Mesenchymal stem cell (in vitro differentiated cells and primary cell): ENCODE data around the gene LMO3.

ENCODE experiments used
- DNase-seq: peaks from one replicate; pipeline ENCODE4 v3.0.0-alpha.2; 2013
- H2AFZ ChIP-seq: one replicate; pipeline ENCODE4 v1.6.1; 2013; ENCODE audit warnings: low read depth, mild to moderate bottlenecking, control low read depth, inconsistent platforms, low read length, moderate library complexity
- H2AK5ac ChIP-seq: 2 replicates; pipeline ENCODE4 v1.6.1; 2013; ENCODE audit warnings: low read length, moderate library complexity, mild to moderate bottlenecking, inconsistent platforms; ENCODE audit not compliant: severe bottlenecking
- H2BK120ac ChIP-seq: one replicate; pipeline ENCODE4 v1.6.1; 2013; ENCODE audit warnings: low read depth, mild to moderate bottlenecking, inconsistent platforms, low read length, moderate library complexity
- H2BK12ac ChIP-seq, 2 experiments: one replicate each; pipeline ENCODE4 v1.6.1; 2013; ENCODE audit warnings: inconsistent platforms in 2 of 2, low read length in 2 of 2, mild to moderate bottlenecking in 2 of 2, moderate library complexity in 2 of 2, control low read depth in 1 of 2
- H2BK15ac ChIP-seq: one replicate; pipeline ENCODE4 v1.6.1; 2013; ENCODE audit warnings: mild to moderate bottlenecking, low read depth, inconsistent platforms; ENCODE audit not compliant: poor library complexity, severe bottlenecking
- H2BK5ac ChIP-seq: 2 replicates; pipeline ENCODE4 v1.6.1; 2013; ENCODE audit warnings: low read depth, mild to moderate bottlenecking, low read length, control low read depth, inconsistent platforms; ENCODE audit not compliant: poor library complexity, severe bottlenecking
- H3K14ac ChIP-seq, 2 experiments: one replicate each; pipeline ENCODE4 v1.6.1; 2013; ENCODE audit warnings: inconsistent platforms in 2 of 2, low read length in 2 of 2, control low read depth in 1 of 2, mild to moderate bottlenecking in 1 of 2, moderate library complexity in 1 of 2
- H3K18ac ChIP-seq, 2 experiments: one replicate each; pipeline ENCODE4 v1.6.1; 2013; ENCODE audit warnings: inconsistent platforms in 2 of 2, low read length in 2 of 2, control low read depth in 1 of 2, low read depth in 1 of 2, mild to moderate bottlenecking in 1 of 2
- H3K23ac ChIP-seq, 2 experiments: one replicate each; pipeline ENCODE4 v1.6.1; 2013; ENCODE audit warnings: inconsistent platforms in 2 of 2, low read length in 2 of 2, mild to moderate bottlenecking in 2 of 2, moderate library complexity in 2 of 2, control low read depth in 1 of 2
- H3K27ac ChIP-seq: 2 replicates; pipeline ENCODE4 v1.5.1; 2013; ENCODE audit warnings: mild to moderate bottlenecking, moderate library complexity, low read length, control low read depth, inconsistent platforms; ENCODE audit not compliant: poor library complexity, severe bottlenecking
- H3K27me3 ChIP-seq, 2 experiments: 2 replicates each; pipeline versions ENCODE4 v1.6.1 to v1.7.0; 2013; ENCODE audit warnings: low read length in 2 of 2, mild to moderate bottlenecking in 2 of 2, moderate library complexity in 2 of 2, control low read depth in 1 of 2, inconsistent platforms in 1 of 2; ENCODE audit not compliant: control insufficient read depth in 1 of 2, insufficient read depth in 1 of 2
- H3K36me3 ChIP-seq, 2 experiments: 2 replicates each; pipeline versions ENCODE4 v1.6.1 to v1.7.0; 2013; ENCODE audit warnings: low read length in 2 of 2, control low read depth in 1 of 2, inconsistent platforms in 1 of 2, low read depth in 1 of 2, mild to moderate bottlenecking in 1 of 2; ENCODE audit not compliant: insufficient read depth in 2 of 2, control insufficient read depth in 1 of 2
- H3K4ac ChIP-seq, 2 experiments: one replicate each; pipeline ENCODE4 v1.6.1; 2013; ENCODE audit warnings: inconsistent platforms in 2 of 2, low read length in 2 of 2, mild to moderate bottlenecking in 2 of 2, moderate library complexity in 2 of 2, control low read depth in 1 of 2, low read depth in 1 of 2
- H3K4me1 ChIP-seq: 2 replicates; pipeline ENCODE4 v1.6.1; 2013; ENCODE audit warnings: low read depth, low read length, control low read depth; ENCODE audit not compliant: control insufficient read depth, insufficient read depth
- H3K4me2 ChIP-seq: 2 replicates; pipeline ENCODE4 v1.6.1; 2013; ENCODE audit warnings: low read length, mild to moderate bottlenecking, inconsistent platforms; ENCODE audit not compliant: poor library complexity, severe bottlenecking
- H3K4me3 ChIP-seq, 2 experiments: 2 replicates each; pipeline versions ENCODE4 v1.5.1 to v1.7.0; 2013; ENCODE audit warnings: low read length in 2 of 2, mild to moderate bottlenecking in 2 of 2, control low read depth in 1 of 2, low read depth in 1 of 2; ENCODE audit not compliant: insufficient read depth in 1 of 2
- H3K79me1 ChIP-seq: replicated peaks from 2 replicates; pipeline ENCODE4 v1.6.1; 2013; ENCODE audit warnings: mild to moderate bottlenecking, control low read depth, low read length, inconsistent platforms; ENCODE audit not compliant: poor library complexity, severe bottlenecking
- H3K9ac ChIP-seq: 2 replicates; pipeline ENCODE4 v1.7.0; 2013; ENCODE audit warnings: mild to moderate bottlenecking, low read length, moderate library complexity
- H3K9me3 ChIP-seq: 2 replicates; pipeline ENCODE4 v1.7.0; 2013; ENCODE audit warnings: mild to moderate bottlenecking, low read length; ENCODE audit not compliant: control insufficient read depth
- H4K8ac ChIP-seq: one replicate; pipeline ENCODE4 v1.6.1; 2013; ENCODE audit warnings: inconsistent platforms, mild to moderate bottlenecking, low read length, moderate library complexity
- H4K91ac ChIP-seq: one replicate; pipeline ENCODE4 v1.6.1; 2013; ENCODE audit warnings: mild to moderate bottlenecking, low read length, inconsistent platforms
- WGBS: methylation state at CpG from one replicate; pipeline ENCODE4 v1.1.7; 2013; ENCODE audit warnings: mixed read lengths; 5-methylcytosine and 5-hydroxymethylcytosine counted together

Gene LMO3

DNA sequence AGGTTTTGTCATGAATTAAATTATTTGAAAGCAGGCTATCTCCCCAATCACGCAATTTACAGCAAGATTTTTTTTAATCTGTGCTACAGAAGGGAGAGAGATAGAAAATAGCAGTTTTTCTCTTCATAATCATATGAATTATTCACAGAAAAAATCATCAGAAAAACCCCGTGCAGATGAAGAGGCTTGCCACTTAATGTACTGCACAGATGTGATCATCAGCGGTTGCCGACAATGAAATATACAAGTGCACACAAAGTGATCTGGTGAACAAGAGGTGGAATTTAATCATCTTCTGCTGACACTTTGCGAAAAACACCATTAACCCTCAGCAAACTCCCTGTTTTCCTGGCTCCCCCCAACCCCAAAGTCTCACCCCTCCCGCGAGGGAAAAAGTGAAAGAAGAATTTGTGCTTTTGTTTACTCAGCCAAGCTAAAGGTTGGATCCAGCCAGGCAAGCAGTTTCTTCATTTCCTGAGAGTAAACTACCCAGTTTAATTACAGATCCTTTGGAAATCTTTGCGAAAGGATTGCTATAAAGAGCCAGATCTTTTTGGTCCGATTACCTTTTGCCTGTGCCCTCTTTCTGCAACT is 3.1 kb upstream of the LMO3 start:
- H3K9ac ChIP-seq, result peak overlapping the region; percentile 63
- no peak for DNase-seq
- no peaks in the 10 kb centered on the region for H3K36me3 ChIP-seq
- no peak overlapping the region for H2AFZ ChIP-seq
- H2BK15ac ChIP-seq, result no peak overlapping the region
- H2BK12ac ChIP-seq, result no peak overlapping the region
- H3K4me1 ChIP-seq, result peaks cover 5% of the 10 kb centered on the region
- no peaks in the 10 kb centered on the region for H3K79me1 ChIP-seq
- H2BK5ac ChIP-seq, result no peak overlapping the region
- H3K4me2 ChIP-seq, result peak overlapping the region; percentile 71
- H4K8ac ChIP-seq, result no peak overlapping the region
- H4K91ac ChIP-seq, result no peak overlapping the region
- H2AK5ac ChIP-seq, result no peak overlapping the region
- H3K18ac ChIP-seq, result no peak overlapping the region
- no peak overlapping the region for H3K27ac ChIP-seq
- H3K14ac ChIP-seq, result no peak overlapping the region
- peaks cover 0 to 9% of the 10 kb centered on the region in 2 experiments for H3K27me3 ChIP-seq
- no peak overlapping the region for H3K4ac ChIP-seq
- H2BK120ac ChIP-seq, result no peak overlapping the region
- H3K4me3 ChIP-seq, result peak overlapping the region in 1 of 2 experiments; percentile 73
- no peaks in the 10 kb centered on the region for H3K9me3 ChIP-seq
- 18% methylated on average over 8 of the region's 9 CpGs for WGBS
- no peak overlapping the region for H3K23ac ChIP-seq

DNA sequence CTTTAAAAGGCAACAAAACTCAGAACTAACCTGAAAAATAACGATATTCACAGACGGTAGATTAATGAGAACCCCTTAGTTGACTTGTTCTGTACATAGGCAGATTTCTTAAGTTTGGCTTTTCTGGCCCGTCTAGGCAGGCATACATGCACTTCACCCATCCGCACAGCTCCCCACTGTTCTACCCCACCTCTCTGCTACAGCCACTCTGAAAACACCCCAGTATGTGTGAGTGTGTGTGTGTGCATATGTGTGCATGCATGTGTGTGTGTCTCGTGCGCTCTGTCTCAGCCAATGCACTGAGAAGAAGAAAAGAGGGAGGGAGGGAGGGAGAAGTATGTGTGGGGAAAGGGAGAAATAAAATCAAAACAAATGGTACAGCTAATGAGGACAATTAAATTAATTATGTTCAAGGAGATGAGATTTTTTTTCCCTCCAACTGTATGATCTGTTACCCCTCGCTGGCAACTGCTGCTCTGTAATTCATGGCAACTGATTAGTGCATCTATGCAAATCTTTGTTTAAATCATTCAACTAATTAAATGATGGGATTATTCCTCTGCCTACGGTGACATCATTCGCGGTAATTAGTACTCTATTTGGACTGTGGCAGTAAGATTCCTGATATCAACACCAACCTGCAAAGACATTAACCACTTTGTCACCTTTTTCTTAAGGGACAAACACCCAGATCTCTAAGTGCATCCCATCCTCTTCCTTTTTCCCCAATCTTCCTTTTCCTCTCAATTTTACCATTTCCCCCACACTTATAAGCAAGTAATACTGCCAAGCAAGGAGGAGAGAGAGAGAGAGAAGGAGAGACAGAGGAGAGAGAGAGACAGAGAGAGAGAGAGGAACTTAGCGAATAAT is 2.2 kb upstream of the LMO3 start:
- Histone ChIP-seq H3K79me1 (no peaks in the 10 kb centered on the region), H2BK12ac (no peak overlapping the region), H3K18ac (no peak overlapping the region), H3K4me3 (no peak overlapping the region), H2AK5ac (no peak overlapping the region), H2BK120ac (no peak overlapping the region), H3K4me1 (peaks cover 5% of the 10 kb centered on the region), H3K4me2 (no peak overlapping the region), H2AFZ (no peak overlapping the region), H4K91ac (no peak overlapping the region), H3K23ac (no peak overlapping the region), H3K4ac (no peak overlapping the region), H3K9me3 (no peaks in the 10 kb centered on the region), H3K36me3 (no peaks in the 10 kb centered on the region), H3K9ac (peak overlapping the region; percentile 63), H3K14ac (no peak overlapping the region), H4K8ac (no peak overlapping the region), H3K27me3 (peaks cover 0 to 11% of the 10 kb centered on the region in 2 experiments), H2BK15ac (no peak overlapping the region), H3K27ac (no peak overlapping the region), H2BK5ac (no peak overlapping the region)
- WGBS, result 52% methylated on average over 7 of the region's 11 CpGs
- DNase-seq, result no peak

DNA sequence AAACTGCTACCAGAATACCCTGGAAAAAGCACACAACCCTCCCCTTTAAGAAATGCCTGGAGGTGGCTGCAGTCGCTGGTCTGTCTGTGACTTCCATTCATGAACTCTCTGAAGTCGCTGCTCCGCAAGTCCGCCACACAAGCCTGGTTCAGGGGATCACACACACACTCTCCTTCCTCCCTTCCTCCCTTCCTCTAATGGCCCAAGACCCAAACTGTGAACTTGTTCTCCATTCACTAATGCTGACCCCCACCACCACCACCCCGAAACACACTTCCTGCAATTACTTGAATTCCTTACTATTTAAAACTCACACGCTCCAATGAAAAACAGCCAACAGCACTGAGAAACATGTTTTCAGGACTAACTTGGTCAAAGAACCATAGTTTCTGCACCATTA is 1.0 kb upstream of the LMO3 start:
- no peaks in the 10 kb centered on the region for H3K9me3 ChIP-seq
- H3K36me3 ChIP-seq, result no peaks in the 10 kb centered on the region
- 24% methylated on average over 6 of the region's 6 CpGs for WGBS
- no peak overlapping the region for H2BK15ac ChIP-seq
- DNase-seq, result no peak
- H3K4ac ChIP-seq, result no peak overlapping the region
- no peak overlapping the region for H4K91ac ChIP-seq
- no peak overlapping the region for H3K23ac ChIP-seq
- peaks cover 5% of the 10 kb centered on the region for H3K4me1 ChIP-seq
- H3K79me1 ChIP-seq, result no peaks in the 10 kb centered on the region
- no peak overlapping the region for H3K14ac ChIP-seq
- H4K8ac ChIP-seq, result no peak overlapping the region
- peak overlapping the region; percentile 83 for H3K4me2 ChIP-seq
- peaks cover 0 to 11% of the 10 kb centered on the region in 2 experiments for H3K27me3 ChIP-seq
- no peak overlapping the region for H2BK12ac ChIP-seq
- peak overlapping the region in 1 of 2 experiments; percentile 80 for H3K4me3 ChIP-seq
- H3K9ac ChIP-seq, result peak overlapping the region; percentile 82
- H2BK5ac ChIP-seq, result no peak overlapping the region
- H2AK5ac ChIP-seq, result no peak overlapping the region
- no peak overlapping the region for H2AFZ ChIP-seq
- no peak overlapping the region for H3K18ac ChIP-seq
- H3K27ac ChIP-seq, result no peak overlapping the region
- H2BK120ac ChIP-seq, result no peak overlapping the region

DNA sequence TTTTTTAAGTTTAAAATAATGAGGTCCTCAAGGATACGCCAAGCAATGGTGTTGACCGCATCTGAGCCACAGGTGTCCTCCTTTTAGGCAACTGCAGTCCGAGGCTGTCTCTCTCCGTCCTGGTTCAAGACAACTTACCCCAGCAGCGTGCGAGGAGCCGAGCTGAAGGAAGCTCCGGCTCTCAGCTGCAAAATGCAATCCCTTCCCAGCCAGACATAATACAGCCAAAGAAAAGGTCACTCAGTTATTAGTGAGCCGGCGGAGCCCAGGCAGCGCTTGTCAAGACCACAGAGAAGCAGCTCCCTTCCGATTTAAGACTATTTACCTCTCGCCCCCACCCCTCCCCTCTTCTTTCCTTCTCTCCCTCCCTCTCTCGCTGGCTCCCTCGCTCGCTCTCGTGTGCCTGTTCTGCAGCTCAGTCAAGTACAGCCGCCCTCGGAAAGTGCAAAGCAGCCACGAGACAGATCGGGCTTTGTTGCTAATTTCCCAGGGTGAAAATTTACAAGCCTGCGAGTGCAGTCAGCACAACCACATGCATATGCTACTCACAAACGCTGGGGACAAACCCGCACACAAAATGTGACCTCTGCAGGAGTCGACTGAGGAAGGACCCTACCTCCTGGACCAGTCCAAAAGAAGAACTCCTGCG is 363 bp upstream of the LMO3 start:
- peak; percentile 49 for DNase-seq
- Histone ChIP-seq H2AFZ (no peak overlapping the region), H4K8ac (no peak overlapping the region), H2BK15ac (no peak overlapping the region), H3K27me3 (peaks cover 0 to 11% of the 10 kb centered on the region in 2 experiments), H3K23ac (no peak overlapping the region), H3K4me2 (peak overlapping the region; percentile 83), H2BK12ac (no peak overlapping the region), H3K18ac (no peak overlapping the region), H3K79me1 (no peaks in the 10 kb centered on the region), H3K4ac (no peak overlapping the region), H3K27ac (no peak overlapping the region), H2AK5ac (no peak overlapping the region), H3K36me3 (no peaks in the 10 kb centered on the region), H4K91ac (no peak overlapping the region), H3K4me3 (peak overlapping the region; percentile 51 to 80), H3K4me1 (peaks cover 5% of the 10 kb centered on the region), H2BK120ac (no peak overlapping the region), H2BK5ac (no peak overlapping the region), H3K9ac (peak overlapping the region; percentile 82), H3K14ac (no peak overlapping the region), H3K9me3 (no peaks in the 10 kb centered on the region)
- 0% methylated on average over 26 of the region's 26 CpGs for WGBS
